Measurements from ENCODE around the gene MID1. TPM values are rescaled to one million over a fixed set of nuclear protein-coding genes. Genes with fewer than 3 reads are reported as not detected.

The MID1 gene
- total RNA-seq, 2 experiments from 2014 or later = 0.27 to 0.36 TPM

DNA sequence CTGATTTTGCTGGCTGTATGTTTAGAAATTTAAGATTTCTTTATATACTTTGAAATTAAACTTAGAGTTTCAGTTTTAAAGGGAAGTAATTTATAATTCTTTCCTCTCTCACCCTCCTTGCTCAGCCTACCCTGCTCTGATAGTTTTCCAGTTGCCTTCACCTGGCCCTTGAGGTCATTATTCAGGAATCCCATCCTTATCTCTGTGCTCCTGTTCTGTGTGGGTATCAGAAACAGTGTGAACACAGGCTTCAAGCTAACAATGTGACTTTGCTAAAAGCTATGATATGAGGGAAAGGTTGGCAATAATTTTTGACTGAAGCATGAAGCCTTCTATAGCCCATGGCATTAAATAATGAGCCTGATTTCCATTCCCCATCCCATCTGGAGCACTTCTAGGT lies 128.1 kb downstream of the MID1 start:
- Mint-ChIP-seq H3K27ac (no peak overlapping the region), H3K4me3 (no peak overlapping the region), H3K36me3 (no peaks in the 10 kb centered on the region), H3K9me3 (no peaks in the 10 kb centered on the region), H3K4me1 (ENCODE audit: low read depth) (no peaks in the 10 kb centered on the region), H3K27me3 (no peaks in the 10 kb centered on the region)
- DNase-seq = no peak
- CTCF ChIA-PET = no interaction called here
- POLR2A ChIA-PET = no interaction called here
- intact Hi-C loops (cut with micrococcal nuclease) = no loop called here

DNA sequence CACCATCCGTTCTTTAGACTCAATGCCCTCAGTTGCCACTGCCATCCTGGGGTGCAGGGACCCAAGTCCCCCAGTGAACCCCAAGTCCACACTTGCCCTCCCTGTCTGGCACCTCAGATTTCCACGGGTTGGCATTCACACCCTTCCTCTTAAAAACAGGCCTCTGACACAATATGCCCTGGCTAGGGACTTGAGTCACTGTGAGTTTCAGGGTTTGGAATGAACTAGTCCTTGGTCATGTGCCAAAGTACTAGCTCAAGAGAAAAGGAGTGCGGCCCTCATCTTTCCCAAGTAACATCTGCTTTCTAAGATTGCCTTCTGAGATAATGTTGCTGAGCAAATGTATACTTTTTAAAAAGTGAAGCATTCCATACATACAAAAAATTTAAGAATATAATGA lies 134.0 kb downstream of the MID1 start:
- CTCF ChIA-PET = no interaction called here
- intact Hi-C loops (cut with micrococcal nuclease) = no loop called here
- H3K27me3 Mint-ChIP-seq = no peaks in the 10 kb centered on the region

GRCh38 chrX:10485326-10485725 lies 135.1 kb downstream of the MID1 start:
- intact Hi-C loops (cut with micrococcal nuclease) = no loop called here
- CTCF ChIA-PET = no interaction called here

More for the DNA sequence above, 134.0 kb downstream of the MID1 start:
- POLR2A ChIA-PET = no interaction called here
- H3K36me3 Mint-ChIP-seq = no peaks in the 10 kb centered on the region
- H3K4me3 Mint-ChIP-seq = no peak overlapping the region
- no peaks in the 10 kb centered on the region for H3K4me1 Mint-ChIP-seq (ENCODE audit: low read depth)
- no peak overlapping the region for H3K27ac Mint-ChIP-seq
- no peaks in the 10 kb centered on the region for H3K9me3 Mint-ChIP-seq
- DNase-seq = no peak

DNA sequence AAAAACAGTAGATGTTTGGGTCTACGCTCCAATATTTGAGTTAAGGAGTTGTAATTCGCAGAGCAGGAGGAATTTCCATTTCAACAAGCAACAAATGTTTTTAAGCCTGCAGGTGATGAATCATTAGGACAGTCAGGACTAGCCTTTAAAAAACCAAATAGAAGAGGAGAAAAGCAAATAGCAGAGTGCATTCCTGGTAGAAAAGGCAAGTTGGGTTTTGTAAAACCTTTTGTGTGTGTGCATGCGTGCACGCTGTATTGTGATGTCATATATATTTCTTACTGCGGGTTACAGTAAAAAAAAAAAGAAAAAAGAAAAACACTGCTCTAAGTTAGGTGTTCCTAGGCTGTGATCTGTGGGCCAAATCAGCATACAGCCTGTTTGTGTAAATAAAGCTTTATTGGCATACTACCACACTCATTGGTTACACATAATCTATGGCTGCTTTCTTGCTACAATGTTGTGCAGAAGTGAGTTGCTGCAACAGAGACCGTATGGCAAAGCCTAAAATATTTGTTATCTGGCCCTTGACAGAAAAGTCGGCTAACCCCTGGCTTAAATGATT lies 135.6 kb downstream of the MID1 start:
- Mint-ChIP-seq H3K4me3 (no peak overlapping the region), H3K4me1 (ENCODE audit: low read depth) (no peaks in the 10 kb centered on the region), H3K9me3 (no peaks in the 10 kb centered on the region), H3K27ac (no peak overlapping the region), H3K27me3 (no peaks in the 10 kb centered on the region), H3K36me3 (no peaks in the 10 kb centered on the region)
- DNase-seq = no peak
- ChIA-PET CTCF (no interaction called here), POLR2A (no interaction called here)
- intact Hi-C loops (cut with micrococcal nuclease) = no loop called here

More at GRCh38 chrX:10485326-10485725, 135.1 kb downstream of the MID1 start:
- no peak overlapping the region for H3K4me3 Mint-ChIP-seq
- H3K36me3 Mint-ChIP-seq = no peaks in the 10 kb centered on the region
- H3K9me3 Mint-ChIP-seq = no peaks in the 10 kb centered on the region
- no peak for DNase-seq
- no peaks in the 10 kb centered on the region for H3K4me1 Mint-ChIP-seq (ENCODE audit: low read depth)
- POLR2A ChIA-PET = no interaction called here
- H3K27ac Mint-ChIP-seq = no peak overlapping the region
- H3K27me3 Mint-ChIP-seq = no peaks in the 10 kb centered on the region

GRCh38 chrX:10483191-10483831 lies 137.1 kb downstream of the MID1 start:
- Mint-ChIP-seq H3K9me3 (peaks cover 3% of the 10 kb centered on the region), H3K36me3 (no peaks in the 10 kb centered on the region), H3K4me1 (ENCODE audit: low read depth) (no peaks in the 10 kb centered on the region), H3K4me3 (no peak overlapping the region), H3K27ac (no peak overlapping the region), H3K27me3 (no peaks in the 10 kb centered on the region)
- intact Hi-C loops (cut with micrococcal nuclease) = no loop called here
- DNase-seq = no peak
- POLR2A ChIA-PET = no interaction called here
- CTCF ChIA-PET = no interaction called here

DNA sequence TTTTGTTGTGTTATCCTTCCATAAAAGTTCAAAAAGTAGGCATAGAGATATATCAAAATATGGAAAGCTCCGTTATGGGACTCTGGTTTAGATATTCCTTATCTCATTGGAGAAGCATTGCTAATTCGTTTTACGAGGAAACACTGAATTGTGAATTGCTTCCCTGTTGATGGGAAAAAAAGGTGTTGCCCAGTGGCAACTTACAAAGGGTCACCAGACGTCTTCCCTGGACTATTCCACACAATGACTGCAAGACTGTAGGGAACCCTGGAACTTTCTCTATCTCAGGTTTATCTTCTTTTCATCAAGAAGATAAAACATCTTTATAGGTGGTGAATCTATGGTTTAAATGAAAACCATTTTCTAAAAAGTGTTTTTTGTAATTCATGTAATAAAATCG lies 137.7 kb downstream of the MID1 start:
- Mint-ChIP-seq H3K9me3 (peaks cover 3% of the 10 kb centered on the region), H3K4me3 (no peak overlapping the region), H3K27ac (no peak overlapping the region), H3K27me3 (no peaks in the 10 kb centered on the region), H3K4me1 (ENCODE audit: low read depth) (no peaks in the 10 kb centered on the region), H3K36me3 (no peaks in the 10 kb centered on the region)
- intact Hi-C loops (cut with micrococcal nuclease) = no loop called here
- CTCF ChIA-PET = no interaction called here
- POLR2A ChIA-PET = no interaction called here
- DNase-seq = no peak

- Mint-ChIP-seq H3K4me1 (ENCODE audit: low read depth) (no peaks in the 10 kb centered on the region), H3K27ac (no peak overlapping the region), H3K4me3 (no peak overlapping the region), H3K9me3 (peaks cover 3% of the 10 kb centered on the region), H3K27me3 (no peaks in the 10 kb centered on the region), H3K36me3 (no peaks in the 10 kb centered on the region)
- no peak for DNase-seq
- POLR2A ChIA-PET = no interaction called here
- CTCF ChIA-PET = no interaction called here
- intact Hi-C loops (cut with micrococcal nuclease) = no loop called here
Observed at GRCh38 chrX:10482261-10482660, 138.1 kb downstream of the MID1 start.

GRCh38 chrX:10480861-10481260 lies 139.5 kb downstream of the MID1 start:
- H3K9me3 Mint-ChIP-seq = peaks cover 3% of the 10 kb centered on the region
- DNase-seq = no peak
- H3K27ac Mint-ChIP-seq = no peak overlapping the region
- H3K4me1 Mint-ChIP-seq (ENCODE audit: low read depth) = no peaks in the 10 kb centered on the region
- ChIA-PET CTCF (no interaction called here), POLR2A (no interaction called here)
- H3K36me3 Mint-ChIP-seq = no peaks in the 10 kb centered on the region
- no peak overlapping the region for H3K4me3 Mint-ChIP-seq
- intact Hi-C loops (cut with micrococcal nuclease) = no loop called here
- no peaks in the 10 kb centered on the region for H3K27me3 Mint-ChIP-seq

GRCh38 chrX:10479508-10479907 lies 140.9 kb downstream of the MID1 start:
- Mint-ChIP-seq H3K9me3 (peaks cover 3% of the 10 kb centered on the region), H3K27ac (no peak overlapping the region), H3K27me3 (no peaks in the 10 kb centered on the region), H3K4me3 (no peak overlapping the region), H3K36me3 (no peaks in the 10 kb centered on the region), H3K4me1 (ENCODE audit: low read depth) (no peaks in the 10 kb centered on the region)
- intact Hi-C loops (cut with micrococcal nuclease) = no loop called here
- ChIA-PET POLR2A (no interaction called here), CTCF (no interaction called here)
- DNase-seq = no peak

DNA sequence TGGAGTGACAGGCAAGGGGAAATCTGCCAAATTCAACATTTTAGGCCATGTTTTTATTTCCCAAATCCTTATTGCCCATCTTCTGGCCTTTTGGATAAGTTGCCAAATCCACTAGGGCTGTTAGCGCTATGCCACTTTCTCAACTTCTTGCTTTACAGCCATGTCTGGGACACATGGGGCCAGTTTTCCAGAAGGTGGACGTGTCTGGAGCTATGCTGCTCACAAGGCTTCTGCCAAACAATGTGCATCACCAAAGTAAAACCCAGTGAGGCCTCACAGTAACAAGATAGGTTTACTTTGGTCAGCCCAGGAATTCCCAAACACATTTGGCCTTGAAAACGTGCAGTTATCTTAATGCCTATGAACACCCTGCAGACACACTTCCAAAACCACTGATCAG lies 142.9 kb downstream of the MID1 start:
- no peak overlapping the region for H3K4me3 Mint-ChIP-seq
- H3K27ac Mint-ChIP-seq = no peak overlapping the region
- DNase-seq = no peak
- H3K9me3 Mint-ChIP-seq = peaks cover 3% of the 10 kb centered on the region
- CTCF ChIA-PET = no interaction called here
- no peaks in the 10 kb centered on the region for H3K36me3 Mint-ChIP-seq
- no peaks in the 10 kb centered on the region for H3K27me3 Mint-ChIP-seq
- intact Hi-C loops (cut with micrococcal nuclease) = no loop called here
- H3K4me1 Mint-ChIP-seq (ENCODE audit: low read depth) = no peaks in the 10 kb centered on the region
- POLR2A ChIA-PET = no interaction called here

DNA sequence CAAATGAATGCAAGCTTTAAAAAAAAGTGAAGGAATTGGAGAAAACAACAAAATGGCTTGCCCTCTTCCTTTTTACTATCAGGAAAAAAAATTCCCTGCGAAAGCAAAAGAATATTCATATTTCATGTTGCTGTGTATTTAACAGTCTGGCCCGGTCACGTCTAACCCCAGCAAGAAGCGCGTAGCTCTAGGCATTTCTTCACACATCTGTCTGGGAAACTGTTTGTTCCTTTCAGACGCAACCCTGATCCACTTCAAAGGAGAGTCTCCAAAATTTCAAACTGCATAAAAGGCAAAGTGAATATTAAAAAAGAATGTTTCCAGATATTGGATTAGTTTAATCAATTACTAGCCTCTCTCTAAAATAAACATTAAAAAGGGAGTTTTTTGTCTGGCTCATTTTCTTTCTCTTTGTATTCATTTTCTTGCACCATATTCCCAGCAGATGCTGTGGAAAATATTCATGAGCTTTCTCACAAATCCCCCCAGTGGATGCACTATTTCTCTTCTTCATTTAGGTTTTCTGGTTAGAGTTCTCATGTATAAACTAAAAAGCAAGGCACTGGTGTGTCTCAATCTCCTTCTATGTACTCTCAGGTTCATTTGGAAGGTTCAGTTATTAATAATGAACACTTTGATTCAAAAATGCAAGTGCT lies 145.3 kb downstream of the MID1 start:
- intact Hi-C loops (cut with micrococcal nuclease) = no loop called here
- ChIA-PET POLR2A (no interaction called here), CTCF (no interaction called here)
- Mint-ChIP-seq H3K9me3 (peaks cover 3% of the 10 kb centered on the region), H3K36me3 (no peaks in the 10 kb centered on the region), H3K4me3 (no peak overlapping the region), H3K4me1 (ENCODE audit: low read depth) (no peaks in the 10 kb centered on the region), H3K27ac (no peak overlapping the region), H3K27me3 (no peaks in the 10 kb centered on the region)
- no peak for DNase-seq

DNA sequence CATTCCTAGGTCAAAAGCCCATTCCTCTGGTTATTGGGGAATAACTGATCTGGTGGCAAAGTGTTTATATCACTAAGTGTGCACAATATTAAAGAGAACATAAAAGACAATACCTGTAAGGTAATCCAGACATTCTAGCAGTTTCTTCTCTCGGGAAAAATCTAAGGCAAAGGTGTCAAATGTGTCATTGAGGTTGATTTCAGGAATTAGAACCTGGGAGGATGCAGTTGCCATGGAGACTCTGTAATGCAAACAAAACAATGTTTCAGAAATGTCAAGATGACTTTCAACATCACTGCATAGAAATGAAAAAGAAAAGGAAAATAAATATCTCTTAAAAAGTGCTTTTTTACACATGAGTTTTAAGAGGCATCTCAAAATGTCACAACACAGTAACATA lies 145.9 kb downstream of the MID1 start:
- Mint-ChIP-seq H3K27me3 (no peaks in the 10 kb centered on the region), H3K4me1 (ENCODE audit: low read depth) (no peaks in the 10 kb centered on the region), H3K36me3 (no peaks in the 10 kb centered on the region), H3K4me3 (no peak overlapping the region), H3K27ac (no peak overlapping the region), H3K9me3 (peaks cover 2% of the 10 kb centered on the region)
- ChIA-PET CTCF (no interaction called here), POLR2A (no interaction called here)
- intact Hi-C loops (cut with micrococcal nuclease) = no loop called here
- DNase-seq = no peak

DNA sequence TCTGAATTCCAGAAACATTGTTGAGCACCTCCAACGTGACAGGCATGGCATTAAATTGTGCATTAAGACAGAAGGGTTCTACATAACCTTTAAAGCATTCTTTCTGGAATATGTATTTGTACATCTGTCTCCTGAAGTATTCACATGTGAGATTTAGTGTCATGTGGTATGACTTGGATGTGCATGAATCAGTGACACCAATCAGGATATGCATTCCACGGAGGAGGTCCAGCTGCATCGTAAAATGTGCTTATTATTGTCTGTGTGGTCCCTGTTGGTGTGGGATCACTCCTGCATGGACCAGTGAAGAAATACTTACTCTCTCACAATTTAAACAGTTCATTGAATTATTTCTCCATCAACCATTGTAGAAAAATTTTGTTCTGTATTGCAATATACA lies 149.0 kb downstream of the MID1 start:
- CTCF ChIA-PET = no interaction called here
- no peaks in the 10 kb centered on the region for H3K27me3 Mint-ChIP-seq
- H3K36me3 Mint-ChIP-seq = no peaks in the 10 kb centered on the region
- DNase-seq = no peak
- no peak overlapping the region for H3K27ac Mint-ChIP-seq
- POLR2A ChIA-PET = no interaction called here
- H3K9me3 Mint-ChIP-seq = no peaks in the 10 kb centered on the region
- H3K4me3 Mint-ChIP-seq = no peak overlapping the region
- intact Hi-C loops (cut with micrococcal nuclease) = no loop called here
- H3K4me1 Mint-ChIP-seq (ENCODE audit: low read depth) = no peaks in the 10 kb centered on the region

Data from activated CD4-positive, alpha-beta memory T cell treated with anti-CD3 and anti-CD28 coated beads for 36 hours (primary cell).